C4-2B (cell line): ENCODE data around the gene NTNG1.
"Not testable (repeated sequence)": the region's sequence is repeated elsewhere in the genome, so short reads cannot be mapped to it uniquely, and the experiment has no call there.

Experiments
- H3K27ac ChIP-seq: fragments of 450-650 bp; 2 replicates; pipeline ENCODE4 v1.5.1; 2017
- ZFX ChIP-seq: fragments of 450-650 bp; IDR thresholded peaks from 2 replicates; pipeline ENCODE4 v1.6.1; 2017
- TF ChIP-seq, protein P1 (sequence below): fragments of 450-650 bp; conservative IDR thresholded peaks from 2 replicates; pipeline ENCODE4 v1.5.1; 2017; ENCODE audit warnings: mild to moderate bottlenecking

Gene NTNG1

DNA sequence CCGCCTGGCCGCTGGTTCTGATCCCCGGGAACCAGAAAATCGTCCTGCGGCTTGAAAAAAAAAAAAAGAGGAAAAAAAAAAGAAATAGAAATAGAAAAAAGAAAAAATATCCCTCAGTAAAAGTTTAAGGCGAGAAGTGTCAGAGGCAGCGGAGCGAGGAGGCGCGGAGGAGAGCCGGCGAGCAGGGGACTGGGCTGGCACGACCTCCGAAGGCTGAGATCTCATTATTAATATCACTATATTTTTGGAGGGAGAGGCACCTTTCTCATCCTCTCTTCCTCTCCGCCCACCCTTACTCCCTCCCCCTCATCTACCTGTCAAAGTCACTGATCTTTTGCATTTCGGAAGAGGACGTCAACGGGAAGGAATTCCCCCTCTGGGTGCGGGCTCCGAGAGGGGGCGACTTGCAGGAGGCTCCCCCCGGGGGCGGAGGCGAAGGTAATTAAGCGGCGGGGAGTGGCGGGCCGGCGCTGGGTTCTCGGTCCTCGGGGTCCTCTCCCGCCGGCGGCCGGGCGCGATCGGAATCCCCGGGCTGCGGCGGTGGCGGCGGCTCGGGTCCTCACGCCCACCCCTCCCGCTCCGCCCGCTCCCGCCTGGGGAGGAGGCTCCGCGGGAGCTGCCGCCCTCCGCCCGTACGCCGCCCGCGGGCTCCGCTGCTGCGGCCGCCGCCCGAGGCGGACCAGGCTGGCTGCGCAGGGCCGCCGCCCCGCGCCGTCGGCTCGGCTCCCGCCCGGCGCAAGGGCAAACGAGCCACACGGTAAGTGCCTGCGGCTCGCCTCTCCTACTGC, at the start of gene NTNG1:
Gene NTNG1, plus strand, starts transcription at position 337 of the 788 bp plus-strand sequence.
- peak within 1 kb of the TSS; percentile 74 for H3K27ac ChIP-seq
- TF ChIP-seq, protein P1, sequence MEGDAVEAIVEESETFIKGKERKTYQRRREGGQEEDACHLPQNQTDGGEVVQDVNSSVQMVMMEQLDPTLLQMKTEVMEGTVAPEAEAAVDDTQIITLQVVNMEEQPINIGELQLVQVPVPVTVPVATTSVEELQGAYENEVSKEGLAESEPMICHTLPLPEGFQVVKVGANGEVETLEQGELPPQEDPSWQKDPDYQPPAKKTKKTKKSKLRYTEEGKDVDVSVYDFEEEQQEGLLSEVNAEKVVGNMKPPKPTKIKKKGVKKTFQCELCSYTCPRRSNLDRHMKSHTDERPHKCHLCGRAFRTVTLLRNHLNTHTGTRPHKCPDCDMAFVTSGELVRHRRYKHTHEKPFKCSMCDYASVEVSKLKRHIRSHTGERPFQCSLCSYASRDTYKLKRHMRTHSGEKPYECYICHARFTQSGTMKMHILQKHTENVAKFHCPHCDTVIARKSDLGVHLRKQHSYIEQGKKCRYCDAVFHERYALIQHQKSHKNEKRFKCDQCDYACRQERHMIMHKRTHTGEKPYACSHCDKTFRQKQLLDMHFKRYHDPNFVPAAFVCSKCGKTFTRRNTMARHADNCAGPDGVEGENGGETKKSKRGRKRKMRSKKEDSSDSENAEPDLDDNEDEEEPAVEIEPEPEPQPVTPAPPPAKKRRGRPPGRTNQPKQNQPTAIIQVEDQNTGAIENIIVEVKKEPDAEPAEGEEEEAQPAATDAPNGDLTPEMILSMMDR = no peak
- no peak for TF ChIP-seq ZFX

DNA sequence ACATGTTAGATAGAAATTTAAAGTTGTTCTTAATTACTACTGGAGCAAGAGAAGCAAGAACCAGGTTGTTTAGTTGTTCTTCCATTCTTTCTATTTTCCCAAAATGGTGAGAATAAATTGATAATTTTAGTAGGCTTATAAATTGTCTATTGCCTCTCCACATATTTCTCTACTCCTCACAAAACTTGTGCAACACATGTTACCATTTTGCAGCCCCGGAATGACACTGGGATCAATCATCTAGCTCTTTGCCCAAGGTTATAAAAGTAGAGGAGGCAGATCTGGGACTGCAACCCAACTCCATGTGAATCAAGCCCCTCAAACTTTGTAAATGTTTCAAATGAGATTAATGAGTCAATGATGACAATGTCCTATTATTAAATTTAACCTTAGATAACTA, 49.4 kb upstream of the NTNG1 start:
- TF ChIP-seq, protein P1 = no peak
- no peak overlapping the region for H3K27ac ChIP-seq

DNA sequence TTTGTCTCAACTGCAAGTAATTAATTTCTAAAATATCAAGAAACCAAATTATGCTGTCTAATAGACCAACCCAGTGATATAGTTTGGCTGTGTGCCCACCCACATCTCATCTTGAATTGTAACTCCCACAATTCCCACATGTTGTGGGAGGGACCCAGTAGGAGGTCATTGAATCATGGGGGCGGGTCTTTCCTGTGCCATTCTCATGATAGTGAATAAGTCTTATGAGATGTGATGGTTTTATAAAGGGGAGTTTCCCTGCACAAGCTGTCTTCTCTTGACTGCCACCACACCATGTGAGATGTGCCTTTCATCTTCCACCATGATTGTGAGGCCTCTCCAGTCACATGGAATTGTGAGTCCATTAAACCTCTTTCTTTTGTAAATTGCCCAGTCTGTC, 47.4 kb upstream of the NTNG1 start:
- not testable (repeated sequence) for H3K27ac ChIP-seq

DNA sequence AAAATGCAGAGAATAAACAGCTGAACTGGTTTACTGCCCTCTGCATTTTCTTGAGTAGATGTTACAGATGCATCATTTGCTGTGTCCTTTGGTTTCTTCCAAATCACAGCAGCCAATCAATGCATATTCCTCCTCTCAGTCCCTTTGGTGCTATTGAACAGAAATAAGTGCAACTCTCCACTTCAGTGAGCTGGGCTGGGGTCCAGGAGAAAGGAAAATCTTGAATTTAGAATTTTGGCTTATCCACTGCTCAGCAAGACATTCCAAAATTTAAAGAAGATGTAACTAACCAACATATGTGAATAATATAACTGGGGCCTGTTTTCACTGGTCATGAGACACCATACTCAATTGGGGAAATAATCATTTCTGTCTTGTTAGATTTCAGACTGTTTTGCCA, 45.2 kb upstream of the NTNG1 start:
- H3K27ac ChIP-seq = no peak overlapping the region
- TF ChIP-seq ZFX = no peak
- TF ChIP-seq, protein P1 = no peak

DNA sequence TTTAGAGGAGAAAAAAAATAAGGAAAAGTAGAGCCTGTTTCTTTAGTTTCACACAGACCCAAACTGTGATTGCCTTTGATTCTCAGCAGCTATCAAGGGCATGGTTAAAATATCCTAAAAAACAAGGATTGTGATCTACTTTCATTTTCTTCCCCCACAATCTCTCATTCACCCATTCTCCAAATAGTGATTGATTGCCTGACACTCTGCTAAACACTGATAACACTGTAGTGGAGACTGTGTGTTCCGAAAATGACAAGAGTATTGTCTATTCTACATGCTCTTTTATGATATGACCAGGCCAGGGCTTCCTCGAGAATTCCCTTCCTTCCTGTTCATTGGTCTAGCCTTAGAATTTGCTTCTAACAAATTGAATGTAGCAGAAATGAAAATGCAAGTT, 44.1 kb upstream of the NTNG1 start:
- no peak for TF ChIP-seq ZFX
- no peak overlapping the region for H3K27ac ChIP-seq

DNA sequence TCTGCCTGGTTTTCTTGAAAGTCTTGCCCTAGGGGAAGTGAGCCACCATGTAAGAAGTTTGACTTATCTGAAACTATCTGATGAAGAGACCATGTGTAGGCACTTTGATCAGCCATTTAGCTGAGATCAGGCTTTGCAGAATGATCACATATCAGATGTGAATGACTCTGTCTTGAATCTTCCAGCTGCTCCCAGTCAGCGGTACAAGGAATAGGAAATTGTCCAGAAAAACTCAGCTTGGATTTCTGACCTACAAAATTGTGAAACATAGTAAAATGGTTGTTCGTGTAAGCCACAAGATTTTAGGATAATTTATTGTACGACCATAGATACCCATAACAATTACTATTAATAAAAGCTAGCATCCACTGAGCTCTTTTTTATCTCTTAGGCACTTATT, 41.9 kb upstream of the NTNG1 start:
- TF ChIP-seq, protein P1 = no peak
- TF ChIP-seq ZFX = no peak
- H3K27ac ChIP-seq = peak overlapping the region; percentile 49; the same call in 1 of the 2 replicates

DNA sequence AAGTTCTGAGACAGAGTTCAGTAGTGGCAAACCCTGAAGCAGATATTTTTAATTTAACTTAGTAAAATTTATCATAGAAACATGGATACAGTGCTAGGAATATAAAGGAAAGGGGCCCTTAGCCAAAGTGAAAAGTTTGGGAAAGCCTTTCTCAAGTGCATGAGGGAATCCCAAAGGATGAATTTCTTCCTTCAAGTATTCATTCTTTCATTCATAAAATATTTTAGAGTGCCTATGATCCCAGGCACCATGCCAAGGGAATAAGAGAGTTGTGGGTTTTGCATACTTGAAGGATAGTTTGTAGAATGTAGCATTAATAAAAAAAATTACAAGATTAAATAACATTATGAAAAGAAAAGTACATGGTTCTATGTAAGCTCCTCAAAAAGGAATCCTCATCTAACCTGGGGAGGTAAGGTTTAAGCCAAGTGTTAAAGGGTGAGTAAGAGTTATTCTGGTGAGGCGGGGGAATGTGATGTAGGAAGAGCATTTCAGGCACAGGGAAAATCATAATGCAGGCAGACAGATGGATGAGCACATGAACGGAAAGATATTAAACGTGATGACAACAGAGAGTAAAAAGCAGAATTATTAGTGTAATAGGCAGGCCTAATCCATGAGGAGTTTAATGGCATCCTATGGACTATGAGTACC, 40.4 kb upstream of the NTNG1 start:
- TF ChIP-seq, protein P1 = no peak
- TF ChIP-seq ZFX = no peak
- no peak overlapping the region for H3K27ac ChIP-seq

DNA sequence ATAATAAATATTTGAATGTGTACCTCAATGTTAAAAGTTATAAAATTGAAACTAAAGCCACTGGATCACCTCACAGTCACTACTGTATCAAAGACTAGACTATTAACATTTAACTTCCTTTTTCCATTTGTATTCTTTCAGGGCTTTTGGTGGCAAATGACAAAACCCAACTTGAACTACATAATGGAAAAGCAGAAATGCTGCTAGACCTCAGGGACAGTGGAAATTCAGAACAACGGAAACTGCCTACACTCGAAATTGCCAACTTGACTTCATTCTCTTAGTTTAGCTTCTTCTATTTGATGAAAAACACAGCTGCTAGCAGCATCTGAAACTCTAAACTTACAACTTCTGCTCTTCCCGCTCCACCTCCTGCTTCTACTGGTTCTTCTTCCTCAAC, 34.9 kb upstream of the NTNG1 start:
- H3K27ac ChIP-seq = no peak overlapping the region
- TF ChIP-seq, protein P1 = no peak
- TF ChIP-seq ZFX = no peak
